ENCODE measurements around the gene BTNL9. TPM values are rescaled to one million over a fixed set of nuclear protein-coding genes. Genes with fewer than 3 reads are reported as not detected.
"Not testable (repeated sequence)": the region's sequence is repeated elsewhere in the genome, so short reads cannot be mapped to it uniquely, and the experiment has no call there.

Gene BTNL9
- total RNA-seq, 2 experiments from 2014 or later = 162 to 219 TPM

GRCh38 chr5:181088289-181088688 is 48.2 kb downstream of the BTNL9 start:
- ChIA-PET POLR2A (no interaction called here), CTCF (ENCODE audit: unreplicated experiment) (no interaction called here)
- Histone ChIP-seq H3K4me2 (ENCODE audit: low read length) (no peak overlapping the region), H3K9me2 (ENCODE audit: insufficient read depth, low read length) (no peaks in the 10 kb centered on the region), H4K20me1 (ENCODE audit: insufficient read depth, low read length) (no peaks in the 10 kb centered on the region), H3K79me2 (ENCODE audit: insufficient read depth, low read depth, low read length) (no peaks in the 10 kb centered on the region), H3K36me3 (ENCODE audit: insufficient read depth, low read length) (no peaks in the 10 kb centered on the region), H3K4me3 (ENCODE audit: low read depth, low read length, poor library complexity, severe bottlenecking) (no peak overlapping the region), H3K9me3 (ENCODE audit: low read length) (0 out of 2 replicates have a peak, but pooled peaks cover 5% of the 10 kb centered on the region), H2AFZ (ENCODE audit: low read length) (no peak overlapping the region), H3K27ac (ENCODE audit: low read depth, low read length, poor library complexity, severe bottlenecking) (no peak overlapping the region), H3K4me1 (ENCODE audit: insufficient read depth, low read length, poor library complexity, severe bottlenecking) (no peaks in the 10 kb centered on the region)
- no peak for TF ChIP-seq EZH2phosphoT487 (IDR thresholded peaks at IDR 0.05; ENCODE audit: borderline replicate concordance, low read depth, low read length)
- peak; percentile 75 for TF ChIP-seq CTCF (conservative IDR thresholded peaks at IDR 0.05; ENCODE audit: low read length)
- BruUV-seq (replicated peaks) = no TSS peak
- peak; percentile 54 for DNase-seq (ENCODE audit: low spot score)
- intact Hi-C loops (cut with micrococcal nuclease; ENCODE audit: unreplicated experiment) = no loop called here

- TF ChIP-seq EZH2phosphoT487 (IDR thresholded peaks at IDR 0.05; ENCODE audit: borderline replicate concordance, low read depth, low read length) (no peak), CTCF (conservative IDR thresholded peaks at IDR 0.05; ENCODE audit: low read length) (no peak)
- no peaks in the 10 kb centered on the region for H3K9me2 ChIP-seq (ENCODE audit: insufficient read depth, low read length)
- POLR2A ChIA-PET = no interaction called here
- H3K27ac ChIP-seq (ENCODE audit: low read depth, low read length, poor library complexity, severe bottlenecking) = no peak overlapping the region
- CTCF ChIA-PET (ENCODE audit: unreplicated experiment) = no interaction called here
- H3K4me1 ChIP-seq (ENCODE audit: insufficient read depth, low read length, poor library complexity, severe bottlenecking) = no peaks in the 10 kb centered on the region
- no peak overlapping the region for H3K4me2 ChIP-seq (ENCODE audit: low read length)
- H3K79me2 ChIP-seq (ENCODE audit: insufficient read depth, low read depth, low read length) = no peaks in the 10 kb centered on the region
- H3K4me3 ChIP-seq (ENCODE audit: low read depth, low read length, poor library complexity, severe bottlenecking) = no peak overlapping the region
- no peak overlapping the region for H2AFZ ChIP-seq (ENCODE audit: low read length)
- no peaks in the 10 kb centered on the region for H3K36me3 ChIP-seq (ENCODE audit: insufficient read depth, low read length)
- DNase-seq (ENCODE audit: low spot score) = no peak
- H4K20me1 ChIP-seq (ENCODE audit: insufficient read depth, low read length) = no peaks in the 10 kb centered on the region
- BruUV-seq (replicated peaks) = no TSS peak
- H3K9me3 ChIP-seq (ENCODE audit: low read length) = 0 out of 2 replicates have a peak, but pooled peaks cover 5% of the 10 kb centered on the region
- intact Hi-C loops (cut with micrococcal nuclease; ENCODE audit: unreplicated experiment) = no loop called here
Observed at GRCh38 chr5:181092428-181092827, 52.4 kb downstream of the BTNL9 start.

GRCh38 chr5:181095162-181095561 is 55.1 kb downstream of the BTNL9 start:
- H3K9me2 ChIP-seq (ENCODE audit: insufficient read depth, low read length); intact Hi-C loops (cut with micrococcal nuclease; ENCODE audit: unreplicated experiment); POLR2A ChIA-PET; H3K9me3 ChIP-seq (ENCODE audit: low read length); H4K20me1 ChIP-seq (ENCODE audit: insufficient read depth, low read length); H3K27ac ChIP-seq (ENCODE audit: low read depth, low read length, poor library complexity, severe bottlenecking); DNase-seq (ENCODE audit: low spot score); H2AFZ ChIP-seq (ENCODE audit: low read length); H3K4me3 ChIP-seq (ENCODE audit: low read depth, low read length, poor library complexity, severe bottlenecking); H3K36me3 ChIP-seq (ENCODE audit: insufficient read depth, low read length); CTCF ChIA-PET (ENCODE audit: unreplicated experiment); H3K79me2 ChIP-seq (ENCODE audit: insufficient read depth, low read depth, low read length); H3K4me1 ChIP-seq (ENCODE audit: insufficient read depth, low read length, poor library complexity, severe bottlenecking); H3K4me2 ChIP-seq (ENCODE audit: low read length); BruUV-seq (replicated peaks): not testable (repeated sequence)

GRCh38 chr5:181096721-181097382 is 56.8 kb downstream of the BTNL9 start:
- H3K4me1 ChIP-seq (ENCODE audit: insufficient read depth, low read length, poor library complexity, severe bottlenecking); H3K79me2 ChIP-seq (ENCODE audit: insufficient read depth, low read depth, low read length); DNase-seq (ENCODE audit: low spot score); H3K9me2 ChIP-seq (ENCODE audit: insufficient read depth, low read length); H2AFZ ChIP-seq (ENCODE audit: low read length); H3K4me3 ChIP-seq (ENCODE audit: low read depth, low read length, poor library complexity, severe bottlenecking); H3K4me2 ChIP-seq (ENCODE audit: low read length); H3K9me3 ChIP-seq (ENCODE audit: low read length); H4K20me1 ChIP-seq (ENCODE audit: insufficient read depth, low read length); CTCF ChIA-PET (ENCODE audit: unreplicated experiment); H3K36me3 ChIP-seq (ENCODE audit: insufficient read depth, low read length); POLR2A ChIA-PET; BruUV-seq (replicated peaks); intact Hi-C loops (cut with micrococcal nuclease; ENCODE audit: unreplicated experiment); H3K27ac ChIP-seq (ENCODE audit: low read depth, low read length, poor library complexity, severe bottlenecking): not testable (repeated sequence)

- BruUV-seq (replicated peaks); CTCF ChIA-PET (ENCODE audit: unreplicated experiment); H4K20me1 ChIP-seq (ENCODE audit: insufficient read depth, low read length); H3K4me2 ChIP-seq (ENCODE audit: low read length); H2AFZ ChIP-seq (ENCODE audit: low read length); H3K9me2 ChIP-seq (ENCODE audit: insufficient read depth, low read length); intact Hi-C loops (cut with micrococcal nuclease; ENCODE audit: unreplicated experiment); H3K4me3 ChIP-seq (ENCODE audit: low read depth, low read length, poor library complexity, severe bottlenecking); H3K79me2 ChIP-seq (ENCODE audit: insufficient read depth, low read depth, low read length); DNase-seq (ENCODE audit: low spot score); H3K4me1 ChIP-seq (ENCODE audit: insufficient read depth, low read length, poor library complexity, severe bottlenecking); H3K36me3 ChIP-seq (ENCODE audit: insufficient read depth, low read length); POLR2A ChIA-PET; H3K27ac ChIP-seq (ENCODE audit: low read depth, low read length, poor library complexity, severe bottlenecking); H3K9me3 ChIP-seq (ENCODE audit: low read length): not testable (repeated sequence)
Observed at GRCh38 chr5:181097383-181097753, 57.3 kb downstream of the BTNL9 start.

Measured in OCI-LY7 (cell line).